GM12875 (cell line): ENCODE measurements around the gene WASL.
"Not testable (repeated sequence)": the region's sequence is repeated elsewhere in the genome, so short reads cannot be mapped to it uniquely, and the experiment has no call there.

Experiments used
- H3K4me3 ChIP-seq: one replicate; pipeline ENCODE4 v1.5.1; 2011; ENCODE audit warnings: low read depth, low read length, control low read depth
- CTCF ChIP-seq: IDR thresholded peaks from 2 replicates; pipeline ENCODE4 v1.5.1; 2011; ENCODE audit warnings: low read depth, mild to moderate bottlenecking, control low read depth, inconsistent platforms, low read length, moderate library complexity, borderline replicate concordance; ENCODE audit not compliant: insufficient read depth

Gene WASL

GRCh38 chr7:123734498-123734897 is 14.3 kb downstream of the WASL start:
- no peak for TF ChIP-seq CTCF
- H3K4me3 ChIP-seq = no peak overlapping the region

- no peak for TF ChIP-seq CTCF
- no peak overlapping the region for H3K4me3 ChIP-seq
Observed at GRCh38 chr7:123732413-123733091, 16.3 kb downstream of the WASL start.

- TF ChIP-seq CTCF = no peak
- H3K4me3 ChIP-seq = no peak overlapping the region
Observed at GRCh38 chr7:123729218-123729578, 19.6 kb downstream of the WASL start.

- no peak overlapping the region for H3K4me3 ChIP-seq
- TF ChIP-seq CTCF = no peak
Observed at GRCh38 chr7:123727071-123727837, 21.5 kb downstream of the WASL start.

DNA sequence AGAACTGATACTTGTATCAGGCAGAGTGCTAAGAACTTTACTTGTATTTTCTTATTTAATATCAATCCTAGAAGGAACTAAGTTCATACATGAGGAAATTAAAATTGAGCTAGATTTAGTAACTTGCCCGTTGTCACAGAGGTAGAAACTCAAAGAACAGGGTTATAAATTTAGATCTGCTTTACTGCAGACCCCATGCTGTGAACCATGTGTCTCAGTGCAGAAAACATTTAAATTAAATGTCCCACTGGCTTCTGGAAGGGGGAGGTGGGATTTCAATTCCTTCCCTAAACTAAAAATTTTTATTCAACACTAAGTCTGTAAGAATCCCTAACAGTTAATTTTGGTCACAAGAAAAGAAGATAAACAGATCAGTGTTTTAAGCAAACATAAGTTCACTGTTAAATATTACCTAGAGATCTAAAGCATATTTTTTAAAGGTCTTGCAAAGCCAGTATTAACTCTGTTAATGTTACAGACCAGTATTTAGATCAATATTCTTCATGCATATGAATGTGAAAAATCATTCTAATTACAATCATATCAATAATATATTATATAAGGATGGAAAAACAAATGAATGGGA is 23.1 kb downstream of the WASL start:
- H3K4me3 ChIP-seq = no peak overlapping the region
- no peak for TF ChIP-seq CTCF

DNA sequence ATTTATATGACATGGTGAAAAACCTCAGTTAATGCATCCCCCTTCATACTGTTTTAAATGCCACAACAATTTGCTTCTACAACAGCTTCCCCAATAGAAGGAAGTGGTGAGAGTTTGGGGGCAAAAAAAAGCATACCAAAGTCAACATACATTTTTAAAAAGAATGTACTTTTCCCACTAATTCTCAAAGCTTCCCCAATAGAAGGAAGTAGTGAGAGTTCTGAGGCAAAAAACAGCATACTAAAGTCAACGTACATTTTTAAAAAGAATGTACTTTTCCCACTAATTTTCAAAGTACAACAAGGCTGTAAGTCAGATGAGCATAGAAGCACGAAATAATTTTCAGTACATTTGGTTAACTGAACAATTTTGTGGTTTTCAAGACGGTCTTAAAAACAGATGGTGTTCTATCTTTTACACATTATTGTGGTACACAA is 24.0 kb downstream of the WASL start:
- no peak for TF ChIP-seq CTCF
- no peak overlapping the region for H3K4me3 ChIP-seq

- no peak for TF ChIP-seq CTCF
- no peak overlapping the region for H3K4me3 ChIP-seq
Observed at GRCh38 chr7:123723913-123724312, 24.9 kb downstream of the WASL start.

DNA sequence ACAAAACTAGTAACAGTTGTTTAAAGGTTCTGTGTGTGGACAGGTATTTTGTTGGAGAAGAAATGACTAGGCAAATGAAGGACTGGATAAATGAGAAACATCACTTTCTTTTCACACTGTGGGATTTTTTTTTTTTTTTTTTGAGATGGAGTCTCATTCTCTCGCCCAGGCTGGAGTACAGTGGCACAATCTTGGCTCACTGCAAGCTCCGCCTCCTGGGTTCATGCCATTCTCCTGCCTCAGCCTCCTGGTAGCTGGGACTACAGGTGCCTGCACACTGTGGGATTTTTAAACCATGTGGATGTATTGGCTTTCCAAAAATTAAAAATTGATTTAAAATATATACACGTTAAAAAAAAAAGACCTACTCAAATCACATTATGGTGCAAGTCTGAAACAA is 28.3 kb downstream of the WASL start:
- not testable (repeated sequence) for H3K4me3 ChIP-seq
